GM12864 (cell line): Measurements from ENCODE around the gene ACKR4.

ENCODE experiments used
- DNase-seq: peaks from one replicate; pipeline ENCODE4 v3.0.0-alpha.2; 2011; ENCODE audit warnings: low read depth
- H3K4me3 ChIP-seq: 2 replicates; pipeline ENCODE4 v1.5.1; 2011; ENCODE audit warnings: mild to moderate bottlenecking, low read depth, low read length, control low read depth
- CTCF ChIP-seq: IDR thresholded peaks from 2 replicates; pipeline ENCODE4 v1.5.1; 2011; ENCODE audit warnings: low read depth, mild to moderate bottlenecking, moderate library complexity, low read length, control low read depth, inconsistent platforms; ENCODE audit errors: missing control alignments

The ACKR4 gene

GRCh38 chr3:132624790-132625189, 27.7 kb downstream of the ACKR4 start:
- no peak for DNase-seq
- no peak overlapping the region for H3K4me3 ChIP-seq
- no peak for TF ChIP-seq CTCF

- H3K4me3 ChIP-seq: no peak overlapping the region
- TF ChIP-seq CTCF: no peak
- DNase-seq: peak; percentile 2
These were observed 28.5 kb downstream of the ACKR4 start for GRCh38 chr3:132625613-132626012.

- TF ChIP-seq CTCF: no peak
- DNase-seq: no peak
- H3K4me3 ChIP-seq: no peak overlapping the region
These were observed 29.9 kb downstream of the ACKR4 start for GRCh38 chr3:132626955-132627354.

GRCh38 chr3:132628157-132628556, 31.1 kb downstream of the ACKR4 start:
- H3K4me3 ChIP-seq: no peak overlapping the region
- DNase-seq: no peak
- TF ChIP-seq CTCF: no peak

- no peak overlapping the region for H3K4me3 ChIP-seq
- DNase-seq: no peak
- no peak for TF ChIP-seq CTCF
These were observed 32.9 kb downstream of the ACKR4 start for GRCh38 chr3:132629928-132630327.

- H3K4me3 ChIP-seq: no peak overlapping the region
- TF ChIP-seq CTCF: no peak
- no peak for DNase-seq
These were observed 33.5 kb downstream of the ACKR4 start for GRCh38 chr3:132630612-132631011.

GRCh38 chr3:132635052-132635451, 38.0 kb downstream of the ACKR4 start:
- DNase-seq: no peak
- H3K4me3 ChIP-seq: no peak overlapping the region
- no peak for TF ChIP-seq CTCF
